ENCODE results near the gene TXNL4B.

The TXNL4B gene

GRCh38 chr16:72093448-72094265 lies at the start of gene TXNL4B, which contains the start of gene DHX38:
TXNL4B (minus strand) TSS chr16:72093620; CDS start chr16:72090749, 2,871 bp downstream.
DHX38 (plus strand) TSS chr16:72093847; CDS start chr16:72096158, 2,311 bp downstream.
- peak; percentile 69 to 73 for DNase-seq (ENCODE audit: low read depth in 2 of 2)

DNA sequence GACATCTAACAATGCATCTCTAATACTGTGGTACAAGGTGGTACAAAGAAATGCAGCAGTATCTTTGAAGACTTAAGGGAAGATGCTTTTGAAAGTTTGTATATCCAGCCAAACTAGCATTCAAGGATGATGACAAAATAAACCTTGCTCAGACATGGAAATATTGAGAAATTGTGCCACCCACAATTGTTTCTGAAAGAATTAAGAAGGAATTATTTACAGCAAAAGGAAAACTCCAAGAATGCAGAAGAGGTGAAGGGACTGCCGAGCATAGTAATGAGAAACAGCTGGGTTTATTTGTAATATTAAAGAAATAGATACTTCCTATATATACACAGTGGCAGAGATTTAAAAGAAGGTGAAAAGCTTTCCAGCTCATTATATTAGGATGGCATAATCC lies 49.1 kb upstream of the TXNL4B start:
- no peak for DNase-seq (ENCODE audit: low read depth in 2 of 2)

DNA sequence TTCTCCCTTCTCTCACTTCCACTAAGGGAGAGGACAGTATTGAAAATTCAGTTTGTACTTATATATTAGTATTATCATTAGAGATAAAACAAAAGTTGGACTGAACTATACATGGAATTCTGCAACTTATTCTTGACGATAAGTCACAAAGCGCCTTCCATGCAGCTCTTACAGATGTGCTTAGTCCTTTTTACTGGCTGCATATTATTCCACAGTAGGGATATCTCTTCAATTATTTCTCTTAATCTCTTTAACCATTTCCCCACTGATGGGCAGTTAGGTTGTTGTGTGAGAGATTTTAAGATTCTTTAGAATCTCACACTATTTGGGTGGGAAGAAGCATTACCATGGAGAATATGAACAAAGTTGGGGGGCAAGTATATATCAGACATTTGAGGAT lies 46.5 kb upstream of the TXNL4B start:
- no peak for DNase-seq (ENCODE audit: low read depth in 2 of 2)

GRCh38 chr16:72138064-72138572 lies 44.7 kb upstream of the TXNL4B start:
- DNase-seq (ENCODE audit: low read depth in 2 of 2): no peak

DNA sequence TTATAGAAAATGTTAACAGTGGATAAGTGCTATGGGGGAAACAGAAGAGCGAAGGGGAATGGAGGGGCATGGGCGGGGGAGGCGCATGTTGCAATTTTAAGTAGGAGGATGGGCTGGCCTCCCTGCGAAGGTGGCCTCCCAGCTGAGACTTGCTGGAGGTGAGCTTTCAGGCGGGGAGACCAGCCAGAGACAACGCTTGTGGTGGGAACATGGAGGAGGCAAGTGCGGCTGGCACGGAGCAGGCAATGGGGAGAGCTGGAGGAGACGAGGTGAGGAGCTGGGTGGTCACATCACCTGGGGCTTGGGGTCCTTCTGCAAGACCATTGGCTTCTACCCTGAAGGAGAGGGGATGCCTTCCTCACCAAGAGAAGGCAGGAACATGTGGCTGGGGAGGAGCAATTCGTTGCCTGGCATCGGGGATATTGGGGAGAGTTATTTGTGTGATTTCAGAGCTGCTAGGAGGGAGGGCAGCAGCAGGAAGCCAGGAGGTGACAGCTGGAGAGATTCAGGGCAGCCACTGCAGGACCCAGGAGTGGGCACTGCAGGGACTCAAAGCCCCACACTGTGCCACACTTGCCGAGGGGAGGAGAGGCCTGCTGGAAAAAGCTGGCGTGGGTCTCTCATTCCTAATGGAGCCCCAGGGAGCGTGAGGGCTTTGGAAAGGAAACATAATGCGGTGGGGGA lies 44.1 kb upstream of the TXNL4B start:
- no peak for DNase-seq (ENCODE audit: low read depth in 2 of 2)

GRCh38 chr16:72134507-72134906 lies 41.1 kb upstream of the TXNL4B start:
- no peak for DNase-seq (ENCODE audit: low read depth in 2 of 2)

GRCh38 chr16:72132726-72133125 lies 39.3 kb upstream of the TXNL4B start:
- DNase-seq (ENCODE audit: low read depth in 2 of 2): no peak

DNA sequence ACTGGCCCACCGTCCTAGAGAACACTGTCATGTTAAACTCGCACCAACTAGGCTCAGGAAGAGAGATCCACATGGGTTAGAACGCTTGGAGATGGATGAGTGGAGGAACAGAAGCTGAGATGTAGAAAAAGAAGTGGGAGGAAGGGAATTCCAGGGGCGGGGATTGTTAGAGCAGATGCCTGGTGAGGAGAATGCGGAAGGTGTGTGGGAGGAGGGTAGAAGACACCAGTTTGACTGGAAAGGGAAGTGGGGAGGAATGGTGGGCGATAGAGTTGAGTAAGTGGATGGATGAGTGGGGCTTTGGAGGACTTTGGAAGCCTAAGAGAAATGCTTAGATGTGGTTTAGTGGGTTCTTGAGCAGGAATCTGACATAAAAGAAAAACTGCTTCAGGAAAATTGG lies 37.6 kb upstream of the TXNL4B start:
- no peak for DNase-seq (ENCODE audit: low read depth in 2 of 2)

- no peak for DNase-seq (ENCODE audit: low read depth in 2 of 2)
These were observed 36.7 kb upstream of the TXNL4B start for GRCh38 chr16:72129976-72130656.

GRCh38 chr16:72128701-72129100 lies 35.3 kb upstream of the TXNL4B start:
- no peak for DNase-seq (ENCODE audit: low read depth in 2 of 2)

DNA sequence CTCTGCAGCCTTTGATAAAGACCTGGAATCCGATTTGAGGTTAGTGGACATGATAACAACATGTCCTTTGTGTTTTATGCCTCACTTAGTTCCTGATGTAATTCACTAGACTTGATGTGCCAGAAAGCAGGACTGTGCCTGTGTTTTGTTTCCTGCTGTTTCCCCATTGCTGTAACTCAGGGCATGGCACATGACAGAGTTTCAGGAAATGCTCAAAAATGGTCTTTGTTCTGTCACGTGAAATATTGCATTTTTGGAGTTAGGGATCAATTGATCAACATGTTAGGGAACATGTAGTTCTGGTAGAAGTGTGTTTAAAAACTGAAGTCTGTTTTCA lies 33.0 kb upstream of the TXNL4B start:
- DNase-seq (ENCODE audit: low read depth in 2 of 2): no peak

GRCh38 chr16:72125635-72126428 lies 32.4 kb upstream of the TXNL4B start:
- DNase-seq (ENCODE audit: low read depth in 2 of 2): no peak

GRCh38 chr16:72124761-72125634 lies 31.6 kb upstream of the TXNL4B start:
- DNase-seq (ENCODE audit: low read depth in 2 of 2): peak in 1 of 2 donors; percentile 42

DNA sequence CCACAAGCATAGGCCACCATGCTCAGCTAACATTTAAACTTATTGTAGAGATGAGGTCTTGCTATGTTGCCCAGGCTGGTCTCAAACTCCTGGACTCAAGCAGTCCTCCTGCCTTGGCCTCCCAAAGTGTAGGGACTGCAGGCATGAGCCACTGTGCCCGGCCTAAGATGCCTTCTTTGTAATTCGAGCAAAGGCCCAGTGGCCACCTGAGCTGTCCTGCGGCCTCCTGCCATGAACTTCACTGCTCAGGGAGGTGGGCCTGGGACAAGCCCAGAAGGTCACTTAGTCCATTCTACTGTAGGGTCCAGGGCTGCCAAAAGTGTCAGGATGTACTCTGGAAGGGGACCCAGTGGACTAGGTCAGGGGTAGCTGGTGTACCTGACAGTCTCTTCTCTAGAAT lies 30.7 kb upstream of the TXNL4B start:
- DNase-seq (ENCODE audit: low read depth in 2 of 2): no peak

- DNase-seq (ENCODE audit: low read depth in 2 of 2): no peak
These were observed 30.0 kb upstream of the TXNL4B start for GRCh38 chr16:72123426-72123825.

DNA sequence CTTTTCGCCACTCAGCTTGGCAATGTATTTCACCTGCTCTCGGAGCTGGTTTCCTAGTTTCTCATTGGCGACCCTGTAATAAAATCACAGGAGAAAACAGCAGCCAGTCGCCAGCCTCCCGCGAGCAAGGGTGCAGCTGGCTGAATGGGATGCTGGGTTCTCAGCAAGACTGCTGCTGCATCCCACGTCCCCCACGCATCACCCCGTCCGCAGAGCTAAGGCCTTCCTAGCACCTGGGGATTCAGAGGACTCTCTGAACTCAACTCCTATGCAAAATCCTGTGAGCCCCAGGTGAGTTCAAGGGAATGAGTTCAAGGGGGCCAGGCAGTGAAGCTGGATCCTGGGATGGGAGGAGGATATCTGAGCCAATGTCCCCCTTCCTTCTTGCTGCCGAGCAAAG lies 29.5 kb upstream of the TXNL4B start:
- no peak for DNase-seq (ENCODE audit: low read depth in 2 of 2)

GRCh38 chr16:72122308-72122707 lies 28.9 kb upstream of the TXNL4B start:
- no peak for DNase-seq (ENCODE audit: low read depth in 2 of 2)

DNA sequence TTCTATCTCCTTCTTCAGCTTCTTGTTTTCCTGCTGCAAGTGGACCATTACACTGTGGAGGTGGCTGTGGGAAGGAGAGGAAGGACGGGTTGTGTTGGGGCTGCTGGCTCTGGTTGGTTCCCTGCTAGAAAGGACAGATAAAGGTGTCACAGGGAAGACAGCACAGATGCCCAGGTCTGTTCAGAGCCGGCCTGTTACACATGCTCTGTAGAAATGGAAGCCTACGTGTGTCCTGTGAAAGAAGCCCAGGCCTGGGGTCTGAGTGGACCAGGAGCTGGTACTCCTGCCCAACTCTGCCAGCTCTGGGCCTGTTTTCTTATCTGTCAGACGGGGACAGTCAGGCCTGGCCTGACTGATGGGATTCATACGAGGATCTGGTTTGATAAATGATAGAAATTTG lies 26.6 kb upstream of the TXNL4B start:
- no peak for DNase-seq (ENCODE audit: low read depth in 2 of 2)

- no peak for DNase-seq (ENCODE audit: low read depth in 2 of 2)
These were observed 20.2 kb upstream of the TXNL4B start for GRCh38 chr16:72113616-72113945.

DNA sequence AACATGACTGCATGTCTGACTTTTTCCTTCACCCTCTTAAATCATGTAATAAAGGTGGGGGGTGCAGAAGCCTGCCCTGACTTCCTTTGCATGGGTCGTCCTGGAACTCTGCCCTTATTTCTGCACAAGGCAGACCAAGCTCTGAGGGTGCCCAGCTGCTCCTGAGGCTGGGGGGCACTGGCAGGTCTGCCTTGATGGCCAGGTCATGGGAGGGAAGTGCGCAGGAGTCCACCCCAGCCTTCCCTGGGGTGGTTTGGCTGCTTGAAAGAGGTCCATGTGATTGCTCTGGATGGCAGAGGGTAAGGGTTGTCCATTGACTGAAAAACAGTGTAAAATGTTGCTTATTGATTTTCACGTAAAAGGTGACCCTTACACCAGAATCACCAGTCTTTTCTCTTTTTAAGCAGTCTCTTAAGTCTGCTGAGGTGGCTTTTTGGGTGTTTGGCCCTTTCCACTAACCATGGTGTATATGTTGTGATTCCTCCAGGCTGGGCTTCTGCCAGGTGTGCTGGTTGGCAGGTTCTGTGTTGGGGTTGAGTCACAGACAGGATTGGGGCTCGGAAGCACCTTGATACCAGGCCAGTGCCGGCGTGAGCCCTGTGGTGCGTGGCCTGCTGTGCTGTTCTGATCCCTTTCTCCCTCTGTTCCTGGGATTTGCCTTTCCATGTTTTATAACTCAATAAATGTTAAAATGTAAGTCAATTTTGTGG lies 19.6 kb upstream of the TXNL4B start:
- DNase-seq (ENCODE audit: low read depth in 2 of 2): no peak

Measured in stimulated activated CD4-positive, alpha-beta T cell treated with anti-CD3 and anti-CD28 coated beads, Interleukin-1b, Interleukin-23, amount 100 ng/mL, for 1 hour (primary cell).